HCT116 (cell line): ENCODE results near the gene WDR45. TPM values are rescaled to one million over a fixed set of nuclear protein-coding genes. Genes with fewer than 3 reads are reported as not detected.
A peak's percentile ranks its signal among the peaks of the same experiment; 100 is the strongest.

ENCODE experiments used
- ATAC-seq: fragments of 200-7000 bp; cut with Tn5 transposase; 2 replicates; pipeline ENCODE4 v1.9.1; 2020; ENCODE audit warnings: mild to moderate bottlenecking, moderate library complexity
- BruUV-seq: library from RNA; stranded (reverse); fragments of 400-500 nt; replicated peaks from 2 replicates; lab custom pipeline; 2021; lab: Mats Ljungman, UMichigan
- CTCF ChIA-PET: fragments of 300-600 bp; sonication (Branson Sonifier 250); formaldehyde crosslinking; loops from one replicate; lab custom pipeline; 2021; ENCODE audit warnings: antibody characterized with exemption; lab: Charles Lee
- POLR2A ChIA-PET: fragments of 300-600, 350-600 bp; sonication (Branson Sonifier 250); formaldehyde crosslinking; loops from one replicate; lab custom pipeline; 2021; ENCODE audit warnings: antibody characterized with exemption; lab: Charles Lee
- RAD21 ChIA-PET, 2 experiments: fragments of 300-600 bp; sonication (Branson Sonifier 250); formaldehyde crosslinking; loops; one replicate each; lab custom pipeline; 2023; ENCODE audit warnings: low total read pairs in 2 of 2; ENCODE audit not compliant: uncharacterized antibody in 2 of 2, unreplicated experiment in 2 of 2, low non-redundant PET in 1 of 2; lab: Charles Lee
- DNase-seq: peaks from one replicate; pipeline ENCODE4 v3.0.0-alpha.2; 2010; ENCODE audit warnings: low read depth, low spot score
- H2AFZ ChIP-seq: fragments of 200-600 bp; shearing (Covaris generic), sonication (generic); 2 replicates; pipeline ENCODE4 v1.6.1; 2017; ENCODE audit warnings: low read depth, mixed run types, mixed read lengths, antibody characterized with exemption, low read length; ENCODE audit not compliant: poor library complexity, severe bottlenecking
- H3K27ac ChIP-seq: 2 replicates; pipeline ENCODE4 v1.5.1; 2012; ENCODE audit warnings: low read depth, low read length
- H3K27me3 ChIP-seq: fragments of 200-600 bp; sonication (generic); 2 replicates; pipeline ENCODE4 v1.6.1; 2016; ENCODE audit warnings: mixed run types, low read length, mixed read lengths; ENCODE audit not compliant: insufficient read depth
- H3K36me3 ChIP-seq, 2 experiments: fragments of 200-500 bp in 1 of 2; fragments of 200-600 bp in 1 of 2; sonication (Bioruptor generic) in 1 of 2; sonication (generic) in 1 of 2; 2 replicates each; pipeline versions ENCODE4 v1.5.1 to v1.6.1; 2014 to 2016; ENCODE audit warnings: low read length in 2 of 2, inconsistent platforms in 1 of 2, mixed read lengths in 1 of 2, mixed run types in 1 of 2; ENCODE audit not compliant: insufficient read depth in 2 of 2, control insufficient read depth in 1 of 2
- H3K4me1 ChIP-seq, 2 experiments: fragments of 200-600 bp in 1 of 2; sonication (generic) in 1 of 2; 2 replicates each; pipeline versions ENCODE4 v1.5.1 to v1.6.1; 2012 to 2017; ENCODE audit warnings: low read length in 2 of 2, inconsistent platforms in 1 of 2, mild to moderate bottlenecking in 1 of 2, mixed read lengths in 1 of 2, mixed run types in 1 of 2, moderate library complexity in 1 of 2; ENCODE audit not compliant: insufficient read depth in 2 of 2, control insufficient read depth in 1 of 2
- H3K4me2 ChIP-seq: fragments of 200-600 bp; sonication (generic); 2 replicates; pipeline ENCODE4 v1.6.1; 2017; ENCODE audit warnings: mixed run types, low read length, mixed read lengths
- H3K4me3 ChIP-seq, 2 experiments: fragments of 200-600 bp in 1 of 2; sonication (generic) in 1 of 2; replicated peaks in 1 of 2; 2 replicates each; pipeline ENCODE4 v1.5.1; 2011 to 2016; ENCODE audit warnings: low read length in 2 of 2, control low read depth in 1 of 2, low read depth in 1 of 2, mild to moderate bottlenecking in 1 of 2, mixed read lengths in 1 of 2, mixed run types in 1 of 2
- H3K79me2 ChIP-seq: fragments of 200-600 bp; sonication (generic); 2 replicates; pipeline ENCODE4 v1.6.1; 2017; ENCODE audit warnings: mild to moderate bottlenecking, mixed run types, low read length, moderate library complexity, mixed read lengths; ENCODE audit not compliant: insufficient read depth
- H3K9ac ChIP-seq: fragments of 200-600 bp; sonication (generic); 2 replicates; pipeline ENCODE4 v1.6.1; 2016; ENCODE audit warnings: low read length, mixed read lengths
- H3K9me2 ChIP-seq: fragments of 200-600 bp; sonication (generic), shearing (Covaris generic); 2 replicates; pipeline ENCODE4 v1.6.1; 2017; ENCODE audit warnings: mixed run types, mild to moderate bottlenecking, moderate library complexity; ENCODE audit not compliant: insufficient read depth
- H3K9me3 ChIP-seq, 2 experiments: fragments of 200-500 bp in 1 of 2; fragments of 200-600 bp in 1 of 2; sonication (Bioruptor generic) in 1 of 2; sonication (generic) in 1 of 2; 2 replicates each; pipeline ENCODE4 v1.6.1; 2014 to 2017; ENCODE audit warnings: low read length in 2 of 2, mixed read lengths in 2 of 2, inconsistent platforms in 1 of 2, low read depth in 1 of 2, mild to moderate bottlenecking in 1 of 2, mixed run types in 1 of 2, moderate library complexity in 1 of 2; ENCODE audit not compliant: control insufficient read depth in 1 of 2, insufficient read depth in 1 of 2
- H4K20me1 ChIP-seq: fragments of 200-600 bp; sonication (generic), shearing (Covaris generic); 2 replicates; pipeline ENCODE4 v1.6.1; 2017; ENCODE audit warnings: mixed run types, mild to moderate bottlenecking, moderate library complexity; ENCODE audit not compliant: insufficient read depth
- CBX3 ChIP-seq: IDR thresholded peaks from 2 replicates; pipeline ENCODE4 v1.6.1; 2012; ENCODE audit warnings: low read depth
- CTCF ChIP-seq, 3 experiments: fragments of 200-600 bp in 1 of 3; sonication (generic) in 1 of 3; IDR thresholded peaks in 2 of 3; conservative IDR thresholded peaks in 1 of 3; 2 replicates each; pipeline ENCODE4 v1.5.1; 2012 to 2017; ENCODE audit warnings: low read depth in 2 of 3, low read length in 2 of 3, antibody characterized with exemption in 1 of 3, borderline replicate concordance in 1 of 3, control low read depth in 1 of 3, mild to moderate bottlenecking in 1 of 3, mixed read lengths in 1 of 3, mixed run types in 1 of 3, moderate library complexity in 1 of 3; ENCODE audit not compliant: insufficient read depth in 1 of 3
- JUND ChIP-seq: IDR thresholded peaks from 2 replicates; pipeline ENCODE4 v1.6.1; 2012
- SRF ChIP-seq: IDR thresholded peaks from 2 replicates; pipeline ENCODE4 v1.6.1; 2012; ENCODE audit warnings: low read depth
- TCF7L2 ChIP-seq: IDR thresholded peaks from 2 replicates; pipeline ENCODE4 v1.7.0; 2011; ENCODE audit warnings: borderline replicate concordance, inconsistent platforms; ENCODE audit not compliant: insufficient read depth, insufficient read length; ENCODE audit errors: extremely low read depth
- ZFX ChIP-seq: fragments of 450-650 bp; IDR thresholded peaks from 2 replicates; pipeline ENCODE4 v1.6.1; 2017
- intact Hi-C: fragments of 100-400 bp; cut with micrococcal nuclease; formaldehyde crosslinking; loops from 2 replicates; pipeline ENCODE4 v1.10.0; 2022
- total RNA-seq: library from RNA; stranded (reverse); gene quantifications from one replicate; pipeline ENCODE4 v1.2.1, GENCODE V29; 2021; ENCODE audit not compliant: unreplicated experiment

Gene WDR45
- total RNA-seq, 1 experiment from 2014 or later = 41.7 TPM

- TF ChIP-seq TCF7L2 (no peak), ZFX (no peak), SRF (no peak), CBX3 (no peak), JUND (no peak)
- TF ChIP-seq, all 23 proteins: peak for 0
These were observed 42.8 kb upstream of the WDR45 start (continued) for GRCh38 chrX:49122499-49122898.

GRCh38 chrX:49120091-49120490 is 40.4 kb upstream of the WDR45 start:
- ChIA-PET RAD21 (no interaction called here), CTCF (no interaction called here), POLR2A (no interaction called here)
- no peak overlapping the region for H3K9ac ChIP-seq
- intact Hi-C loops = loop anchor here (5.0 kb wide), 1 partner anchor 47 kb away; no protein-coding TSS in a partner anchor
- H3K4me3 ChIP-seq = no peak overlapping the region
- H3K4me2 ChIP-seq = no peak overlapping the region
- H3K79me2 ChIP-seq = peaks cover 17% of the 10 kb centered on the region
- H3K9me2 ChIP-seq = no peaks in the 10 kb centered on the region
- no peaks in the 10 kb centered on the region for H3K9me3 ChIP-seq
- DNase-seq (no peak), ATAC-seq (no peak)
- no peaks in the 10 kb centered on the region for H3K27me3 ChIP-seq
- H4K20me1 ChIP-seq = no peaks in the 10 kb centered on the region
- H2AFZ ChIP-seq = no peak overlapping the region
- no TSS peak for BruUV-seq
- no peak overlapping the region for H3K27ac ChIP-seq
- H3K36me3 ChIP-seq = peaks cover 8 to 9% of the 10 kb centered on the region in 2 experiments; a peak in 3 of 4 replicates
- H3K4me1 ChIP-seq = peaks cover 0 to 10% of the 10 kb centered on the region in 2 experiments; a peak in 2 of 4 replicates
- TF ChIP-seq ZFX = no peak
- TF ChIP-seq CTCF (IDR thresholded peaks at IDR 0.05 in 2 of 3, conservative IDR thresholded peaks at IDR 0.05 in 1 of 3; ENCODE audit: borderline replicate concordance in 1 of 3, insufficient read depth in 1 of 3, low read depth in 2 of 3, low read length in 2 of 3) = 0 out of 6 replicates have a peak, but pooled peaks of 1 of the 3 experiments have one; percentile 16
